Endodermal cell (in vitro differentiated cells): ENCODE measurements around the gene OR9I1. TPM values are rescaled to one million over a fixed set of nuclear protein-coding genes. Genes with fewer than 3 reads are reported as not detected.

Experiments
- DNase-seq: peaks from one replicate; pipeline ENCODE4 v3.0.0-alpha.2; 2017
- H3K27ac ChIP-seq: 2 replicates; pipeline ENCODE4 v1.5.1; 2013; ENCODE audit warnings: mild to moderate bottlenecking, low read depth, low read length, moderate library complexity
- H3K27me3 ChIP-seq: 2 replicates; pipeline ENCODE4 v1.6.1; 2013; ENCODE audit warnings: mild to moderate bottlenecking, low read length, moderate library complexity; ENCODE audit not compliant: insufficient read depth, control insufficient read depth, poor library complexity, severe bottlenecking
- H3K36me3 ChIP-seq: 2 replicates; pipeline ENCODE4 v1.7.0; 2013; ENCODE audit warnings: mild to moderate bottlenecking, low read length, moderate library complexity; ENCODE audit not compliant: control insufficient read depth, insufficient read depth
- H3K4me1 ChIP-seq: one replicate; pipeline ENCODE4 v1.7.0; 2013; ENCODE audit warnings: low read length; ENCODE audit not compliant: control insufficient read depth, insufficient read depth
- H3K4me3 ChIP-seq: 2 replicates; pipeline ENCODE4 v1.5.1; 2013; ENCODE audit warnings: mild to moderate bottlenecking, low read length, moderate library complexity
- H3K9ac ChIP-seq: 2 replicates; pipeline ENCODE4 v1.6.1; 2013; ENCODE audit warnings: mild to moderate bottlenecking, low read length, moderate library complexity; ENCODE audit not compliant: poor library complexity, severe bottlenecking; ENCODE audit errors: extremely low read depth
- H3K9me3 ChIP-seq: 2 replicates; pipeline ENCODE4 v1.6.1; 2013; ENCODE audit warnings: mild to moderate bottlenecking, low read length, moderate library complexity; ENCODE audit not compliant: control insufficient read depth
- H3K27ac Mint-ChIP-seq: 2 replicates; pipeline ENCODE4 v1.8.0; 2020; ENCODE audit warnings: mixed read lengths
- H3K27me3 Mint-ChIP-seq: 2 replicates; pipeline ENCODE4 v1.8.0; 2021; ENCODE audit warnings: mild to moderate bottlenecking, mixed read lengths; ENCODE audit not compliant: insufficient read depth
- H3K36me3 Mint-ChIP-seq: 2 replicates; pipeline ENCODE4 v1.8.0; 2020; ENCODE audit warnings: low read depth, mixed read lengths
- H3K4me1 Mint-ChIP-seq: 2 replicates; pipeline ENCODE4 v1.8.0; 2020; ENCODE audit warnings: mixed read lengths
- H3K4me3 Mint-ChIP-seq: 2 replicates; pipeline ENCODE4 v1.8.0; 2020; ENCODE audit warnings: mild to moderate bottlenecking, moderate library complexity, mixed read lengths
- H3K9me3 Mint-ChIP-seq: 2 replicates; pipeline ENCODE4 v1.8.0; 2020; ENCODE audit warnings: mild to moderate bottlenecking, mixed read lengths
- CTCF ChIP-seq: fragments of 200-600 bp; sonication (generic); conservative IDR thresholded peaks from 2 replicates; pipeline ENCODE4 v1.5.0; 2021; ENCODE audit warnings: antibody characterized with exemption, mild to moderate bottlenecking
- WGBS, 2 experiments: methylation state at CpG; one replicate each; pipeline versions ENCODE4 v1.1.5 to v1.1.7; 2013; ENCODE audit warnings: missing lambda C conversion rate in 2 of 2, mixed read lengths in 1 of 2; ENCODE audit not compliant: insufficient coverage in 1 of 2, insufficient read length in 1 of 2; 5-methylcytosine and 5-hydroxymethylcytosine counted together
- long read RNA-seq, 4 experiments: library from polyadenylated mRNA in 2 of 4; library from RNA in 1 of 4; library from capped mRNA in 1 of 4; stranded (forward) in 3 of 4; unstranded in 1 of 4; transcript quantifications; one replicate each; pipeline ENCODE4 v2.0.0, GENCODE V29; 2020 to 2021; ENCODE audit warnings: inconsistent platforms in 1 of 4
- polyA plus RNA-seq, 2 experiments: library from polyadenylated mRNA; stranded (reverse); fragments of 50-300 nt; gene quantifications; one replicate each; pipeline ENCODE4 v1.2.3, GENCODE V29; 2013
- total RNA-seq, 2 donors: library from RNA; stranded (reverse); fragmentation: NEBNext Ultra II Directional in 1 of 2; extraction: Animal tissue kit (Norgen Biotek cat#: 25700) in 1 of 2; gene quantifications; 2 replicates in 1 of 2; 3 replicates in 1 of 2; pipeline ENCODE4 v1.2.1, GENCODE V29; 2021

Gene OR9I1
- total RNA-seq = not detected
- not detected for polyA plus RNA-seq (2013, experiment 1 of 2)
- not detected for polyA plus RNA-seq (2013, experiment 2 of 2)
- long read RNA-seq, experiment 1 = 0 reads
- long read RNA-seq, experiment 2 = 0 reads
- long read RNA-seq, experiment 3 = 0 reads
- long read RNA-seq, experiment 4 = 0 reads

- H3K27ac Mint-ChIP-seq = no peak within 1 kb of the TSS
- Histone ChIP-seq H3K4me1 (peaks cover 5% of the 10 kb centered on the region), H3K9me3 (no peaks in the 10 kb centered on the region), H3K9ac (no peak within 1 kb of the TSS), H3K4me3 (no peak within 1 kb of the TSS), H3K36me3 (no peaks in the 10 kb centered on the region), H3K27me3 (no peaks in the 10 kb centered on the region), H3K27ac (no peak within 1 kb of the TSS)
- no peak within 1 kb of the TSS for H3K4me3 Mint-ChIP-seq
- H3K27me3 Mint-ChIP-seq = no peaks in the 10 kb centered on the region
- TF ChIP-seq CTCF = no peak
- 60 to 67% methylated on average over 3 to 4 of the region's 4 CpGs for WGBS, 2 experiments
- DNase-seq = peak; percentile 53
- H3K9me3 Mint-ChIP-seq = no peaks in the 10 kb centered on the region
- no peaks in the 10 kb centered on the region for H3K36me3 Mint-ChIP-seq
- H3K4me1 Mint-ChIP-seq = no peaks in the 10 kb centered on the region
These were observed at the start of gene OR9I1 for GRCh38 chr11:58125469-58125868. Gene OR9I1, minus strand, starts transcription at chr11:58125530. Its CDS starts 6,086 bp downstream, at chr11:58119444.

- no peaks in the 10 kb centered on the region for H3K27me3 Mint-ChIP-seq
- whole genome bisulfite sequencing, 2 experiments = 87 to 100% methylated on average over 5 to 7 of the region's 7 CpGs
- no peak overlapping the region for H3K27ac Mint-ChIP-seq
These were observed 40.3 kb upstream of the OR9I1 start for GRCh38 chr11:58165504-58166106.

GRCh38 chr11:58164990-58165389, 39.7 kb upstream of the OR9I1 start:
- H3K4me3 ChIP-seq = no peak overlapping the region
- DNase-seq = no peak
- H3K9me3 ChIP-seq = no peaks in the 10 kb centered on the region
- no peak for TF ChIP-seq CTCF
- no peak overlapping the region for H3K9ac ChIP-seq
- no peak overlapping the region for H3K27ac Mint-ChIP-seq
- no peaks in the 10 kb centered on the region for H3K36me3 Mint-ChIP-seq
- no peaks in the 10 kb centered on the region for H3K4me1 ChIP-seq
- H3K27me3 Mint-ChIP-seq = no peaks in the 10 kb centered on the region
- H3K4me1 Mint-ChIP-seq = no peaks in the 10 kb centered on the region
- H3K4me3 Mint-ChIP-seq = no peak overlapping the region
- H3K27ac ChIP-seq = no peak overlapping the region
- no peaks in the 10 kb centered on the region for H3K36me3 ChIP-seq
- no peaks in the 10 kb centered on the region for H3K27me3 ChIP-seq
- H3K9me3 Mint-ChIP-seq = peaks cover 2% of the 10 kb centered on the region
- 69 to 86% methylated on average over 1 of the region's 1 CpG for WGBS, 2 experiments

More at GRCh38 chr11:58165504-58166106, 40.3 kb upstream of the OR9I1 start:
- H3K36me3 ChIP-seq = no peaks in the 10 kb centered on the region
- Mint-ChIP-seq H3K4me3 (no peak overlapping the region), H3K9me3 (no peaks in the 10 kb centered on the region), H3K4me1 (no peaks in the 10 kb centered on the region), H3K36me3 (no peaks in the 10 kb centered on the region)
- no peak for DNase-seq
- no peaks in the 10 kb centered on the region for H3K4me1 ChIP-seq
- no peak overlapping the region for H3K9ac ChIP-seq
- H3K27ac ChIP-seq = no peak overlapping the region
- H3K4me3 ChIP-seq = no peak overlapping the region
- no peak for TF ChIP-seq CTCF
- H3K27me3 ChIP-seq = no peaks in the 10 kb centered on the region
- H3K9me3 ChIP-seq = no peaks in the 10 kb centered on the region
